Muscle layer of duodenum (tissue), 2 donors: ENCODE data around the gene URB2.

ENCODE experiments used
- H3K27ac ChIP-seq: one replicate; pipeline ENCODE4 v1.7.0; 2013; ENCODE audit warnings: mild to moderate bottlenecking, low read length
- H3K27me3 ChIP-seq: one replicate; pipeline ENCODE4 v1.7.0; 2013; ENCODE audit warnings: low read depth, mild to moderate bottlenecking, control low read depth, low read length
- H3K36me3 ChIP-seq, 2 donors: one replicate each; pipeline ENCODE4 v1.7.0; 2013; ENCODE audit warnings: low read length in 2 of 2, control low read depth in 1 of 2, mild to moderate bottlenecking in 1 of 2; ENCODE audit not compliant: insufficient read depth in 2 of 2, control insufficient read depth in 1 of 2
- H3K4me1 ChIP-seq, 2 donors: one replicate each; pipeline ENCODE4 v1.7.0; 2013; ENCODE audit warnings: low read length in 2 of 2, mild to moderate bottlenecking in 2 of 2, control low read depth in 1 of 2, moderate library complexity in 1 of 2; ENCODE audit not compliant: insufficient read depth in 2 of 2, control insufficient read depth in 1 of 2
- H3K4me3 ChIP-seq, 2 donors: one replicate each; pipeline ENCODE4 v1.7.0; 2013; ENCODE audit warnings: low read length in 2 of 2, low read depth in 1 of 2, mild to moderate bottlenecking in 1 of 2
- H3K9me3 ChIP-seq, 2 donors: one replicate each; pipeline ENCODE4 v1.7.0; 2013; ENCODE audit warnings: low read length in 2 of 2, control low read depth in 1 of 2, mild to moderate bottlenecking in 1 of 2; ENCODE audit not compliant: control insufficient read depth in 1 of 2
- donor health status: healthy.

Gene URB2

GRCh38 chr1:229650045-229650444 is 24.0 kb downstream of the URB2 start:
- Histone ChIP-seq H3K9me3 (no peaks in the 10 kb centered on the region), H3K4me1 (no peaks in the 10 kb centered on the region), H3K36me3 (peaks cover 53 to 66% of the 10 kb centered on the region in 2 donors), H3K27me3 (no peaks in the 10 kb centered on the region), H3K4me3 (no peak overlapping the region), H3K27ac (no peak overlapping the region)

- Histone ChIP-seq H3K36me3 (peaks cover 50 to 66% of the 10 kb centered on the region in 2 donors), H3K27me3 (no peaks in the 10 kb centered on the region), H3K27ac (no peak overlapping the region), H3K4me3 (no peak overlapping the region), H3K4me1 (no peaks in the 10 kb centered on the region), H3K9me3 (no peaks in the 10 kb centered on the region)
Observed at GRCh38 chr1:229651546-229651945, 25.5 kb downstream of the URB2 start.

- no peaks in the 10 kb centered on the region for H3K9me3 ChIP-seq
- H3K27me3 ChIP-seq = no peaks in the 10 kb centered on the region
- no peaks in the 10 kb centered on the region for H3K4me1 ChIP-seq
- no peak overlapping the region for H3K4me3 ChIP-seq
- H3K36me3 ChIP-seq = peaks cover 43 to 48% of the 10 kb centered on the region in 2 donors
- no peak overlapping the region for H3K27ac ChIP-seq
Observed at GRCh38 chr1:229653420-229653819, 27.4 kb downstream of the URB2 start.

GRCh38 chr1:229655781-229656180 is 29.7 kb downstream of the URB2 start:
- no peak overlapping the region for H3K27ac ChIP-seq
- no peaks in the 10 kb centered on the region for H3K4me1 ChIP-seq
- H3K27me3 ChIP-seq = no peaks in the 10 kb centered on the region
- H3K9me3 ChIP-seq = no peaks in the 10 kb centered on the region
- H3K36me3 ChIP-seq = peaks cover 37 to 38% of the 10 kb centered on the region in 2 donors
- no peak overlapping the region for H3K4me3 ChIP-seq

- H3K36me3 ChIP-seq = peaks cover 29 to 32% of the 10 kb centered on the region in 2 donors
Observed at GRCh38 chr1:229657993-229658755, 32.1 kb downstream of the URB2 start.

GRCh38 chr1:229661022-229661877 is 35.2 kb downstream of the URB2 start:
- no peaks in the 10 kb centered on the region for H3K27me3 ChIP-seq
- H3K9me3 ChIP-seq = no peaks in the 10 kb centered on the region
- H3K36me3 ChIP-seq = peaks cover 9 to 19% of the 10 kb centered on the region in 2 donors
- H3K27ac ChIP-seq = no peak overlapping the region
- H3K4me1 ChIP-seq = peaks cover 7 to 9% of the 10 kb centered on the region in 2 donors
- H3K4me3 ChIP-seq = no peak overlapping the region

More at GRCh38 chr1:229657993-229658755, 32.1 kb downstream of the URB2 start:
- Histone ChIP-seq H3K4me1 (peaks cover 5 to 7% of the 10 kb centered on the region in 2 donors), H3K27me3 (no peaks in the 10 kb centered on the region), H3K4me3 (no peak overlapping the region), H3K9me3 (no peaks in the 10 kb centered on the region), H3K27ac (no peak overlapping the region)

GRCh38 chr1:229661897-229662296 is 35.9 kb downstream of the URB2 start:
- peaks cover 5 to 15% of the 10 kb centered on the region in 2 donors for H3K36me3 ChIP-seq

GRCh38 chr1:229664133-229664689 is 38.2 kb downstream of the URB2 start:
- Histone ChIP-seq H3K36me3 (peaks cover 1 to 8% of the 10 kb centered on the region in 2 donors), H3K9me3 (no peaks in the 10 kb centered on the region), H3K27ac (no peak overlapping the region), H3K4me3 (no peak overlapping the region), H3K27me3 (no peaks in the 10 kb centered on the region), H3K4me1 (peaks cover 7 to 9% of the 10 kb centered on the region in 2 donors)

More at GRCh38 chr1:229661897-229662296, 35.9 kb downstream of the URB2 start:
- Histone ChIP-seq H3K27me3 (no peaks in the 10 kb centered on the region), H3K4me1 (peaks cover 7 to 9% of the 10 kb centered on the region in 2 donors), H3K27ac (no peak overlapping the region), H3K9me3 (no peaks in the 10 kb centered on the region), H3K4me3 (no peak overlapping the region)

- Histone ChIP-seq H3K4me3 (no peak overlapping the region), H3K27me3 (no peaks in the 10 kb centered on the region), H3K36me3 (peaks cover 0 to 4% of the 10 kb centered on the region in 2 donors), H3K27ac (no peak overlapping the region), H3K9me3 (no peaks in the 10 kb centered on the region), H3K4me1 (peaks cover 7 to 9% of the 10 kb centered on the region in 2 donors)
Observed at GRCh38 chr1:229665912-229666558, 40.0 kb downstream of the URB2 start.

GRCh38 chr1:229666585-229666984 is 40.5 kb downstream of the URB2 start:
- H3K36me3 ChIP-seq = no peaks in the 10 kb centered on the region
- peaks cover 1 to 7% of the 10 kb centered on the region in 2 donors for H3K4me1 ChIP-seq
- H3K4me3 ChIP-seq = no peak overlapping the region
- H3K9me3 ChIP-seq = no peaks in the 10 kb centered on the region
- no peaks in the 10 kb centered on the region for H3K27me3 ChIP-seq
- H3K27ac ChIP-seq = no peak overlapping the region

GRCh38 chr1:229669333-229669732 is 43.3 kb downstream of the URB2 start:
- H3K36me3 ChIP-seq = no peaks in the 10 kb centered on the region
- no peak overlapping the region for H3K4me3 ChIP-seq
- H3K9me3 ChIP-seq = no peaks in the 10 kb centered on the region
- H3K27me3 ChIP-seq = no peaks in the 10 kb centered on the region
- no peaks in the 10 kb centered on the region for H3K4me1 ChIP-seq
- no peak overlapping the region for H3K27ac ChIP-seq
